ENCODE data around the gene EI24. TPM values are rescaled to one million over a fixed set of nuclear protein-coding genes. Genes with fewer than 3 reads are reported as not detected.

The EI24 gene
- total RNA-seq, 1 experiment from 2014 or later = 151 TPM

GRCh38 chr11:125570952-125571351 lies 1.7 kb downstream of the EI24 start:
- H2BK20ac ChIP-seq (ENCODE audit: low read depth, low read length, poor library complexity, severe bottlenecking) = no peak overlapping the region
- H3K27ac ChIP-seq (ENCODE audit: insufficient read length, low read depth, low read length) = no peak overlapping the region
- 100% methylated on average over 1 of the region's 2 CpGs for WGBS (ENCODE audit: extremely low coverage, insufficient read length, low lambda C conversion rate)
- Mint-ChIP-seq H3K27me3 (ENCODE audit: low read depth) (no peaks in the 10 kb centered on the region; the same call in 1 of the 2 replicates), H3K36me3 (ENCODE audit: insufficient read depth in 1 of 3, low read depth in 3 of 3) (peaks cover 24 to 41% (median 41%) of the 10 kb centered on the region in 3 experiments), H3K9me3 (peaks cover 10 to 13% of the 10 kb centered on the region in 2 experiments; a peak in 3 of 5 replicates), H3K4me3 (peak overlapping the region; percentile 82 to 89; a peak in 4 of 5 replicates), H3K4me1 (peaks cover 13% of the 10 kb centered on the region in 2 experiments), H3K27ac (no peak overlapping the region)
- DNase-seq = no peak
- H2BK12ac ChIP-seq (ENCODE audit: insufficient read length, low read depth, low read length) = no peak overlapping the region
- no peaks in the 10 kb centered on the region; the same call in 1 of the 2 replicates for H3K79me2 ChIP-seq (ENCODE audit: insufficient read depth, low read length)
- H3K27me3 ChIP-seq (ENCODE audit: insufficient read depth, low read length) = no peaks in the 10 kb centered on the region
- no peak overlapping the region for H3K14ac ChIP-seq (ENCODE audit: insufficient read depth, low read length)
- H4K5ac ChIP-seq (ENCODE audit: insufficient read length, low read depth, low read length) = no peak overlapping the region
- H4K91ac ChIP-seq (ENCODE audit: insufficient read length, low read depth, low read length) = no peak overlapping the region
- H3K18ac ChIP-seq (ENCODE audit: insufficient read length, low read depth, low read length) = no peak overlapping the region
- no peak overlapping the region for H2BK5ac ChIP-seq (ENCODE audit: insufficient read length, low read length)
- no peak overlapping the region for H2AFZ ChIP-seq (ENCODE audit: low read length)
- H3K23ac ChIP-seq (ENCODE audit: insufficient read length, low read depth, low read length) = no peak overlapping the region
- no peak overlapping the region for H4K8ac ChIP-seq (replicated peaks; ENCODE audit: insufficient read length, low read depth, low read length)
- no peak overlapping the region for H3K56ac ChIP-seq (ENCODE audit: insufficient read length, low read depth, low read length)
- peaks cover 4% of the 10 kb centered on the region for H3K79me1 ChIP-seq (ENCODE audit: insufficient read depth, low read depth, low read length, poor library complexity, severe bottlenecking)
- no peaks in the 10 kb centered on the region for H4K20me1 ChIP-seq (ENCODE audit: control insufficient read depth, insufficient read depth, insufficient read length)
- no peak for TF ChIP-seq CTCF (conservative IDR thresholded peaks at IDR 0.05)
- H2BK15ac ChIP-seq (ENCODE audit: low read depth, low read length) = no peak overlapping the region
- no peak overlapping the region for H3K4ac ChIP-seq (ENCODE audit: low read depth, low read length)
- H3K9me3 ChIP-seq (ENCODE audit: control insufficient read depth, low read depth, low read length) = no peaks in the 10 kb centered on the region
- H3K9ac ChIP-seq (ENCODE audit: extremely low read depth, insufficient read length, low read length) = no peak overlapping the region
- no peaks in the 10 kb centered on the region for H3K23me2 ChIP-seq (ENCODE audit: insufficient read length, low read depth, low read length, poor library complexity, severe bottlenecking)
- H2BK120ac ChIP-seq (ENCODE audit: low read depth, low read length, poor library complexity, severe bottlenecking) = no peak overlapping the region
- H3K4me1 ChIP-seq (ENCODE audit: insufficient read depth, low read length) = no peaks in the 10 kb centered on the region
- H3T11ph ChIP-seq (ENCODE audit: low read length) = no peak overlapping the region
- no peak overlapping the region for H2AK5ac ChIP-seq (ENCODE audit: insufficient read length, low read length)
- H3K4me2 ChIP-seq (ENCODE audit: insufficient read depth, insufficient read length, low read length) = no peak overlapping the region

Data from H9 (cell line).